HG03097 (cell line): ENCODE results near the gene ZFYVE28.

Experiments used
- ATAC-seq: cut with Tn5 transposase; IDR thresholded peaks from one replicate; pipeline ENCODE4 v1.9.1; 2021; ENCODE audit not compliant: unreplicated experiment, low FRiP score

ZFYVE28 gene

GRCh38 chr4:2371765-2372487 lies 46.5 kb downstream of the ZFYVE28 start:
- ATAC-seq, result no peak

DNA sequence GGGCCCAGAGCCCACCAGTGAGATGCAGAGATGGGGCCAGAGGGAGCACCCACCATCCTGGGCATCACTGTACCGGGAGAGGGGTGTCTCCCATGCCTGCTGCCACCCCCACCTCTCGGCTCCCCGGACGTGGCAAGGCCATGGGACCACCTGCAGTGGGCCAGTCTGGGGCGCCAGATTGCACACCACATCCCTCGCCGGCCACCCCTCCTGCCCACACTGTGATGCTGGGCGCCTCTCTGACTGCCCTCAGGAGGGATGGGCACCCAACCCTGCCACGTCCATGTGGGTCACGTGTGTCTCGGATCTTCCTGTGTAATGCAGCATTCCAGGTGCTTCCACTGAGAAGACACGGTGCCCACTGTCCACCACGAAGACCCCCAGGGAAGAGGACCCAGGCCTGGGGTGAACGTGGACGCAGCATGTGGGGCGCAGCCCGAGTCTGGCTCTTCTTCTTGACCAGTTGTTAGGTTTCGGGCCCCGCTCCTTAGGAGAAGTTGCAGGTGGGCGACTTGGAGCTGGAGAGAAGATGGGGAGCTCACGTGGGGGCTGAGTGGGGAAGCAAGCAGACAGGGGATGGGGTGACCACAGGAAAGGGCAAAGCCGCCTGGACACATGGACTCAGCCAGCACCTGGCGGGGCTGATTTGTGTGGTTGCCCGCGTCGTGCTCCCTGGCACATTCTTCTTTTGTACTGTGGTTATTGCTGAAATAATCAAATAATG lies 47.7 kb downstream of the ZFYVE28 start:
- ATAC-seq, result no peak

DNA sequence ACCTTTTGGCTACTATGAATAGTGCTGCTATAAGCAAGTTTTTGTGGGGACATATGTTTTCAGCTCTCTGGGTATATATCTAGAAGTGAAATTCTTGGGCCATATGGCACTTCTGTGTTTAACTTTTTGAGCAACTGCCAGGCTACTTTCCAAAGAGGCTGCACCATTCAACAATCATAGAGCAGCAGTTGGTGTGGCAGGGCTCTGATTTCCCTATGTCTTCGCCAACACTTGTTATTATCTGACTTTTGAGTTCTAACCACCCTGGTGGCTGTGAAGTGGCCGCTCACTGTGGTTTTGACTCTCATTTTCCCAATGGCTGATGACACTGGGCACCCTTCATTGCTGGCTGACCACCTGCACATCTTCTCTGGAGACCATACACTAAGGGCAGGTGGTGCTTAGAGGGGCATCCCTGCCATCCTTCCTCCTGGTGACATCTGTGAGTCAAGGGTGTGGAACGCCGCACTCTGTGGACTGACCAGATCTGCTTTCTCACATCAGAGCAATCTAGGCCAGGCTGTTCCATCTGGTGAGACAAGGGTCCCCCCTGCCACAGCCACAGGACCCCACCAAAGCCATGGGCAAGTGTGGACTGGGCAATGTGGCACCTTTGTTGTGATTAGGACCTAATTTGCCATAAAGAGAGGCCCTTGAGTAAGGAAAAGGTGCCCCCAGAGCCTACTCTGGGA lies 49.6 kb downstream of the ZFYVE28 start:
- no peak for ATAC-seq

- no peak for ATAC-seq
Observed at GRCh38 chr4:2367626-2368025, 50.8 kb downstream of the ZFYVE28 start.

GRCh38 chr4:2366252-2367192 lies 51.9 kb downstream of the ZFYVE28 start:
- no peak for ATAC-seq

GRCh38 chr4:2365913-2366210 lies 52.6 kb downstream of the ZFYVE28 start:
- no peak for ATAC-seq

DNA sequence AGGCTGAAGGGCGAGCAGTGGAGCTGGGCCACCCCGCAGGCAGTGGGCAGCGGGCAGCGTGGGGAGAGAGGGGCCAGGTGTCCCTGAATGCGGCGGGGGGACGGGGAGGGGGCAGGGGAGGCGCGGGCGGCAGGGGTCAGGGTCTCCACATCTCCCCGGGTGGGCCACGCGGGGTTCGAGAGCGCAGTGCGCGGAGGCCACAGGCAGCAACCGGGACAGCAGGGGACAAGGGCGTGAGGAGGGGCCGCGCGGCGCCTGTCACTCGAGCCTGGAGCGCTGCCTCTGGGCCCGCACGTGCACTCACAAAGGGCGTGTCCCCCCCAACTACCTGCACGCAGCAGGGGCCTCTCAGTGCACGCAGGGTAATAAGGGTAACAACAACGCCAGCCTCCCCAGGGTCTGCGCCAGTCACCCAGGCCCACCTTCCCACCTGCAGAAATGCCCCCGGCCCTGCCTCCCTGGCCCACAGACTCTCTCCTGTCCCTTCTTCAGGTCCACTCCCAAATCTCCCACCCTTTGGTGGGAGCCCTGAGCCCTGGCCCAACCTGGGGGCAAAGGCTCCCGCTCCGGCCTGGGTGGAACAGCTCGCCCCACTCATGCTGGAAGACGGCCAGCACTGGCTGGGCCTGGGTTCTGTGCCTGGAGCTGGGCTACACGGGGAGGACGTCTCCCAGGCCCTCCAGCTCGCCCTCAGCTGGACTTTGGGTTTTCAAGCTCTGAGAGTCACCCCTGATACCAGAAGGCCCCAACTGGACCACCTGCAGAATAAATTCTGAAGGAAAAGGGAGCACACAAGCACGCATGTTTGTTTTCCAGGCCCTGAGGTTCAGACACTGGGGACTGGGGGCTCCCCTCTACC lies 53.2 kb downstream of the ZFYVE28 start:
- no peak for ATAC-seq

DNA sequence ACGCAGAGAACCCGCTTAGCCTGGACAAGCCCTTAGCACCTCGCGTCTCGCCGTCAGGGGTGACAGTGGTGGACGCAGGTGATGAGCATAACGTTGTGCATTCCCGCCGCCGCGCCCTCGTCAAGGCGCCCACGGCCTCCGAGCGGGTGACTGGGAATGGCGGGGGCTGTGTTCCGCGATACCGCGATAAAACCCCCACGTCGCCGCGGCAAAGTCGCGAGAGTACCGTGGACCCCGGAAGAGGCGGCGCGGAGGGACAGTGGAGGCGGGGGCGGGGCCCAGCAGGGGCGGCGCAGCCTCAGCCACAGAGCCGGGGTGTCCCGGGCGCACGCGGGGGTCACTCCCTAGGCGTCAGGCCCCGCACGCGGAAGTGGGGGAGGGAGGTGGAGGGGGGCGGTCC lies 53.8 kb downstream of the ZFYVE28 start:
- ATAC-seq, result no peak

GRCh38 chr4:2363951-2364653 lies 54.3 kb downstream of the ZFYVE28 start:
- no peak for ATAC-seq

- ATAC-seq, result no peak
Observed at GRCh38 chr4:2363056-2363721, 55.3 kb downstream of the ZFYVE28 start.

DNA sequence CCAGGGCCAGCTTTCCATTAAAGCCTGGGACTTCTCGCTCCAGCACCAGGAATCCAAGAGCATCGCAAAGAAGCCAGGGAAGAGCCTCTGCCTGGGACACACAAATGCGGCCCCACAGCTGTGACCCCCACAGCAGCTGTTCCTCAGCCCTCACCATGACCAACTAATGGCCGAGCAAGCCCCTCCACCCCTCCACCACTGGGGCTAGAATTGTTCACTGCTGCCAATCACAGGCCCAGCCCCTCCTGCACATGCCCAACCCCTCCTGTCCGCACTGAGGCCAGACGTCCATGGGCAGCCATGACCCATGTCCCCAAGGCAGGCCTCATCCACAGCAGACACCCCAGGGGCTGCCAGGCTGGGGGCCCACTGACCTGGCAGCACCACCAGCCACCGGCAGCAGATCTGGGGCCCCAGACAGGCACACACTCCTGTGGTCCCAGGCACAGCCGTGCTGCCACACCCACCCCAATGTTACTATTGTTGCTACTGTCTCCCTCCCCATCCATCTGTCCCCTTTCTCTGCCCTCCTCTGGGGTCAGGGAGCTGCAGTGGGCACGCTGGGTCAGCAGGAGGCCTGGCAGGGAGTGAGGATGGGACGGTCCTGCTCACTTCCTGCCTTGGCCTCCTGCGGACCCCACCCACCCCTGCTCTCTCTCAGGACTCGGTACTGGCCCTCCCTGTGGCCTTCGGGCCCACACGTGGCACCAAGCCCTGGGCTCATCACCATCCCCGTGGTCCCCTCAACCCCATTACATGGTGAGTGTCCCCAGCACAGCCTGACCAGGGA lies 56.0 kb downstream of the ZFYVE28 start:
- no peak for ATAC-seq

DNA sequence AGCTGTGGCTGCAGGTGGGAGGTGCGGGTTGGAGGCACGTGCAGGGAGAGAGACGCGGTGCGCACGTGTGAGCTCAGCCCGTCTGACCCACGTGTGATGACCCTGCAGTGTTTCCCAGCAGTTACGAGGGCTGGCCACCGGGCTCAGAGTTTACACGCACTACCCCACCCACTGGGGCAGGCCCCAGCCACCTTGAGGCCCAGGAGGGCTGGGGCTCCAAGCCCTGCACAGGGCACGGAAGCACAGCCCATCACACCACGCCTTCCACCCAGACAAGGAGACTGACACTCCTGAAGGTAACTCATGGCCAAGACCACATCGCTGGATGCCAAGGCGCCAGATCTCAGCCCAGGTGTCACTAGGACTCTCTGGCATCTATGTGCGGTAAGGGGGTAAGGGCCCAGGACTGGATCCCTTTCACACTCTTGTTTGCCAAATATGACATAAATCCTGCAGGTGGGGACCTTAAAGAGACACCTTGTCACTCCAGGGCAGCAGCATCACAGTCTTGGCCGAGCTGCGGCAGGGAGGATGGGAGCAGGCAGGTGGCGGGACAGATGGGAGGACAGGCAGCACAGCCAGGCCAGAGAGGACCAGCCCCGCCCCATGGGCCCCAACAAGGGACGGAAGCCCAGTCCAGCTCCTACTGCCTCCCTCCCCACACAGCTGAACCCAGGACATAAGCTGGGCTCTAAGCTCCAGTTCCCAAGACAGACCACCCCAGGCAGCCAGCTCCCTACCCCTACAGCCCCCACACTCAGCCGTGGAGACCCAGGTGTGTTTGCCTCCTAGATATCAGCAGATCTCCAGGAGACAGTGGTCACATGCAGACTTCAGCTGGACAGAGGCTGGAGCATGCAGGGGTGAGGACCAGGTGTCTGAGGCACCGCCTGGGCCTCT lies 56.8 kb downstream of the ZFYVE28 start:
- no peak for ATAC-seq

DNA sequence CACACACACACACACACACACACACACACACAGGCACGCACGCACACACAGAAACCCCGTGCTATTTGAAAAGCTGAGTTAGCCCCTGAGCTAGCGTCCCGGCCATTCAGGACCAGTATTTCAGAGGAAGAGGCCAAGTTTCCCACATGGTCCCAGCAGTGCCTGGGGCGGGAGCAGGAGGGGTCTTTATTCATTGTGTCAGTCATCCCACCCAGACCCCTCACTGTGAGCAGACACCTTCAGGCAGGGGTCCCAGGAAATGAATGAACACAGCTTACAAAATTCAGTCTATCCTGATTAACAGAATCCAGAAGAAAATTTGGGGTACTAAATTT lies 58.1 kb downstream of the ZFYVE28 start:
- no peak for ATAC-seq

- no peak for ATAC-seq
Observed at GRCh38 chr4:2359591-2360395, 58.7 kb downstream of the ZFYVE28 start.

DNA sequence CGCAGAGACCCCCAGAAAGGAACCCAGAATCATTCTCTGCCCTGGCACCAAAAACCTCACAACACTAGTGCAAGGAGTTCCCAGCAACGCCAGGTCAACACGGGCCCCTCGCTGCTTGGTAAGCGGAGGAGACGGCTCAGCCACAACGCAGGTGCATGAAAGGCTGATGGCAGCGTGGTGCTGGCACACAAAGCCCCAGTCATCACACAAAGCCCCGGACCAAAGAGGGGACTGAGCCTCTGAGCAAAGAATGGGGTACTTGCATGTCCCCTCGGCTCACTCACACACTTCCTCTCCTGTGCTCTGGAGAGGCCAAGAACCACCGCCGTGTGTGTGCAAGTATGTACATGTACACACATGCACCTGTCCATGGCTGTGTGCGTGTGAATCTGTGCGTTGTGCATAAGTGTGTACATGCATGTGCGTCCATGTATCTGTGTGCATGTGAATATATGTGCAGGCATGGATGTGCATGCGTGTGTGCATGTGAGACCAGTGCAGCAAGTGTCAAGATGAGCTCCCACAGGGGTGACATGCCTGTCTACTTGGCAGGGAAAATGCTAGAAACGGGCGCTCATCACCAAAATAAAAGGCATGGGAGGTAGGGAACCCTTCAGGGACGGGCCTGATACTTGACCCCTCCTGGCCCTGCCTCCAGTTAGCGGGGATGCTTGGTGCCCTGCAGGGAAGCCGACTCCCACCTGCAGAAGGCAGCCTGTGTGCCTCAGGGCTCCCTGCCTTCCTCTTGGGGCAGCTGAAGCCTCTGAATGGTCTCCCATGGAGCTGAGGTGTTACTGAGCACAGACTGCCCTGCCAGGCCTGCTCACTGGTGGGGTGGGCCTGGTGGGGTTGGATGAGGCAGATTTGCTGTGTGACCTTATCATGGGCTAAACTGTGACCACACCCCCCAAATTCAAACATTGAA lies 60.4 kb downstream of the ZFYVE28 start:
- ATAC-seq, result no peak
